Kidney (tissue), 14 donors: ENCODE data around the gene MACROD2. TPM values are rescaled to one million over a fixed set of nuclear protein-coding genes. Genes with fewer than 3 reads are reported as not detected.

ENCODE experiments used
- DNase-seq, 5 donors: peaks; one replicate each; pipeline ENCODE4 v3.0.0-alpha.2; 2013 to 2020
- FAIRE-seq: peaks from 2 replicates; lab custom pipeline; 2012; peaks lifted over from hg19 to GRCh38; lab: Jason Lieb, UNC
- H3K27ac ChIP-seq, 2 donors: one replicate each; pipeline ENCODE4 v1.7.0; 2013; ENCODE audit warnings: low read depth in 2 of 2, low read length in 2 of 2, inconsistent platforms in 1 of 2
- H3K27me3 ChIP-seq: one replicate; pipeline ENCODE4 v1.7.1; 2013; ENCODE audit warnings: low read length, inconsistent platforms; ENCODE audit not compliant: control insufficient read depth, insufficient read depth
- H3K36me3 ChIP-seq, 3 donors: one replicate each; pipeline versions ENCODE4 v1.7.0 to v1.7.1; 2013; ENCODE audit warnings: low read length in 3 of 3, control low read depth in 1 of 3, inconsistent platforms in 1 of 3; ENCODE audit not compliant: insufficient read depth in 3 of 3, control insufficient read depth in 2 of 3
- H3K4me1 ChIP-seq, 3 donors: one replicate each; pipeline versions ENCODE4 v1.7.0 to v1.7.1; 2013; ENCODE audit warnings: low read length in 3 of 3, inconsistent platforms in 1 of 3, low read depth in 1 of 3; ENCODE audit not compliant: control insufficient read depth in 2 of 3, insufficient read depth in 2 of 3
- H3K4me3 ChIP-seq, 3 donors: one replicate each; pipeline versions ENCODE4 v1.7.0 to v1.8.1; 2013; ENCODE audit warnings: low read length in 3 of 3, control low read depth in 1 of 3, inconsistent platforms in 1 of 3
- H3K9ac ChIP-seq, 3 donors: one replicate each; pipeline versions ENCODE4 v1.7.0 to v1.7.1; 2013; ENCODE audit warnings: low read length in 3 of 3, control low read depth in 1 of 3, inconsistent platforms in 1 of 3
- H3K9me3 ChIP-seq, 3 donors: one replicate each; pipeline versions ENCODE4 v1.7.0 to v1.7.1; 2013; ENCODE audit warnings: low read length in 3 of 3, control low read depth in 1 of 3, inconsistent platforms in 1 of 3; ENCODE audit not compliant: control insufficient read depth in 2 of 3, insufficient read depth in 1 of 3
- intact Hi-C: fragments of 100-400 bp; cut with DNase I; formaldehyde crosslinking; loops from one replicate; pipeline ENCODE4 v1.11.1; 2022
- polyA plus RNA-seq: library from polyadenylated mRNA; stranded (reverse); fragments of 350-450 nt; fragmentation: Illumina TruSeq; extraction: RNeasy Lipid Tissue Mini Kit (QIAGEN cat#74804); gene quantifications from one replicate; pipeline ENCODE4 v1.2.3, GENCODE V29; 2014; ENCODE audit warnings: low read depth, low replicate concordance; ENCODE audit not compliant: insufficient read depth
- total RNA-seq: library from RNA; stranded (reverse); fragmentation: NEBNext Ultra II Directional; extraction: Animal tissue kit (Norgen Biotek cat#: 25700); gene quantifications from one replicate; pipeline ENCODE4 v1.2.1, GENCODE V29; 2021
- TF ChIP-seq, protein P1 (sequence below): IDR thresholded peaks from 3 replicates; pipeline ENCODE4 v1.5.1; 2012; ENCODE audit warnings: mild to moderate bottlenecking, moderate library complexity, borderline replicate concordance; ENCODE audit not compliant: insufficient read depth; ENCODE audit errors: extremely low read depth
- donor health status: control.
- donor health status: control.
- donor health status: control.
- donor health status: control.
- donor health status: control.
- donor health status: DM: yes; HTN: yes; CAD: no.
- donor health status: Normal renal cell carcinoma (clear cell type).

Gene MACROD2
- total and polyA plus RNA-seq, 2 donors from 2014 or later = 3.0 to 10.0 TPM

DNA sequence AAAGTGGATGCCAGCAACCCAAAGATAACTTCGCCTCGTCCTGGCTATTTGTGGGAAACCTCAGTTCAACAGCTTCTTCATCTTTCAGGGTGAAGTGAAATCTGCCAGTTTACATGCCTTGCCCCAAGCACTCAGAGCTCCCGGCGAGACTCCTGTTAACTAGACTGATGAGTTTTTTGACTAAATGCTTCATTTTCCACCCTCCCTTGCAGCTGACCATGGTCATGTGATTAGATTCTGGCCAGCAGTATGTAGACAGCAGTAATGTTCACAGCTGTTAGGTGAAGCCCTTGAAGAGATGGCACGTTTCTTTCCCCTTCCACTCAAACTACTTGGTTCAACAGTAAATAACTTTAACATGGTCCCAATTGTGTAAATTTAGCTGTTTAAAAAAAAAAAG lies 1060.9 kb downstream of the MACROD2 start:
- H3K27ac ChIP-seq = no peak overlapping the region
- H3K9ac ChIP-seq = no peak overlapping the region
- no peak overlapping the region for H3K4me3 ChIP-seq
- DNase-seq (no peak), FAIRE-seq (no peak)
- H3K36me3 ChIP-seq = no peaks in the 10 kb centered on the region
- H3K4me1 ChIP-seq = peaks cover 0 to 6% (median 4%) of the 10 kb centered on the region in 3 donors
- peaks cover 0 to 2% (median 0%) of the 10 kb centered on the region in 3 donors for H3K9me3 ChIP-seq
- no peaks in the 10 kb centered on the region for H3K27me3 ChIP-seq
- TF ChIP-seq, protein P1, sequence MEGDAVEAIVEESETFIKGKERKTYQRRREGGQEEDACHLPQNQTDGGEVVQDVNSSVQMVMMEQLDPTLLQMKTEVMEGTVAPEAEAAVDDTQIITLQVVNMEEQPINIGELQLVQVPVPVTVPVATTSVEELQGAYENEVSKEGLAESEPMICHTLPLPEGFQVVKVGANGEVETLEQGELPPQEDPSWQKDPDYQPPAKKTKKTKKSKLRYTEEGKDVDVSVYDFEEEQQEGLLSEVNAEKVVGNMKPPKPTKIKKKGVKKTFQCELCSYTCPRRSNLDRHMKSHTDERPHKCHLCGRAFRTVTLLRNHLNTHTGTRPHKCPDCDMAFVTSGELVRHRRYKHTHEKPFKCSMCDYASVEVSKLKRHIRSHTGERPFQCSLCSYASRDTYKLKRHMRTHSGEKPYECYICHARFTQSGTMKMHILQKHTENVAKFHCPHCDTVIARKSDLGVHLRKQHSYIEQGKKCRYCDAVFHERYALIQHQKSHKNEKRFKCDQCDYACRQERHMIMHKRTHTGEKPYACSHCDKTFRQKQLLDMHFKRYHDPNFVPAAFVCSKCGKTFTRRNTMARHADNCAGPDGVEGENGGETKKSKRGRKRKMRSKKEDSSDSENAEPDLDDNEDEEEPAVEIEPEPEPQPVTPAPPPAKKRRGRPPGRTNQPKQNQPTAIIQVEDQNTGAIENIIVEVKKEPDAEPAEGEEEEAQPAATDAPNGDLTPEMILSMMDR = no peak
- intact Hi-C loops = no loop called here

DNA sequence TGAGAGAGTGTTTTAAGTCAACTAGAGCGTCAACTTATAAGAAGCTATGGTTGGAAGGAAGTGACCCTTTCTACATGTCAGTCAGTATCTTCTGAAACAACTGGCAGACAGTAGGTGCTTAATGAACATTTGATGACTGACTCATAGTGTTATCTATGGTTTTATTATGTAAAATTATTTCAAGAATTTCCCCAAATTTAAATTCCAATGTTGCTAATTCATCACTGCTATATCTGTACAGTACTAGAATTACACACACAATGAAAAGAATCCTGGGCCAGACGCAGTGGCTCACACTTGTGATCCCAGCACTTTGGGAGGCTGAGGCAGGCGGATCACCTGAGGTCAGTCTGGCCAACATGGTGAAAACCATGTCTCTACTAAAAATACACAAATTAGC lies 1063.5 kb downstream of the MACROD2 start:
- Histone ChIP-seq H3K27ac (no peak overlapping the region), H3K9me3 (peaks cover 0 to under 1% (median 0%) of the 10 kb centered on the region in 3 donors), H3K27me3 (no peaks in the 10 kb centered on the region), H3K4me1 (peaks cover 0 to 12% (median 6%) of the 10 kb centered on the region in 3 donors), H3K4me3 (no peak overlapping the region), H3K36me3 (no peaks in the 10 kb centered on the region), H3K9ac (no peak overlapping the region)
- TF ChIP-seq, protein P1 = no peak
- intact Hi-C loops = no loop called here
- FAIRE-seq (no peak), DNase-seq (no peak)

DNA sequence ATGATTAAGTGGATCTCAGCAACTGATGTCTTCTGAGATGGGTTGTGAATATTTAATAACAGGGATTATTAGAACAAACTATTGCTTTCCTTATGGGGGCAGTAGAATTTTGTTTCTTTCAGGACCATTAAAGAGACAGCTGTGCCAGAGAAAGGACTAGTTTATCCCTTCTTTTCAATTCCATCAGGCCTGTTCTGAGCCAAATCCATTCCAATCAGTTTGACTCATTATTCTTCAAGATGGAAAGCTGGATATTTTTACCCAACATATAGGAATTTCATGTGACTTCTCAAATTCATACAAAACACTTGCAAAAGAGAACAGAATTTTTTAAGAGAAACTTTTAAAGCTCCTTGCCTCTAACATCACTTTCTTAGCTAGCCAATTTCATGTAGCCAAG lies 1064.1 kb downstream of the MACROD2 start:
- intact Hi-C loops = no loop called here
- FAIRE-seq (no peak), DNase-seq (no peak)
- H3K27me3 ChIP-seq = no peaks in the 10 kb centered on the region
- H3K4me3 ChIP-seq = no peak overlapping the region
- peaks cover 0 to 12% (median 6%) of the 10 kb centered on the region in 3 donors for H3K4me1 ChIP-seq
- TF ChIP-seq, protein P1 = no peak
- H3K27ac ChIP-seq = no peak overlapping the region
- no peaks in the 10 kb centered on the region for H3K9me3 ChIP-seq
- no peaks in the 10 kb centered on the region for H3K36me3 ChIP-seq
- H3K9ac ChIP-seq = no peak overlapping the region
